ENCODE data around the gene IGFL2. TPM values are rescaled to one million over a fixed set of nuclear protein-coding genes. Genes with fewer than 3 reads are reported as not detected.

Gene IGFL2
- total RNA-seq, 1 donor from 2014 or later = not detected

GRCh38 chr19:46107371-46107770, 40.7 kb upstream of the IGFL2 start:
- H3K4me1 ChIP-seq = no peaks in the 10 kb centered on the region
- H3K36me3 ChIP-seq = no peaks in the 10 kb centered on the region
- H3K9ac ChIP-seq = no peak overlapping the region
- Mint-ChIP-seq H3K4me1 (no peaks in the 10 kb centered on the region), H3K9me3 (no peaks in the 10 kb centered on the region), H3K36me3 (no peaks in the 10 kb centered on the region), H3K27ac (no peak overlapping the region), H3K27me3 (ENCODE audit: insufficient read depth, low read depth) (peaks cover 3% of the 10 kb centered on the region), H3K4me3 (no peak overlapping the region)
- no peaks in the 10 kb centered on the region for H3F3A ChIP-seq (ENCODE audit: low read depth)
- TF ChIP-seq EZH2 (IDR thresholded peaks at IDR 0.05) (no peak), EZH2phosphoT487 (IDR thresholded peaks at IDR 0.05) (no peak), CTCF (IDR thresholded peaks at IDR 0.05) (no peak)
- H3K27ac ChIP-seq = no peak overlapping the region
- H3K9me3 ChIP-seq (ENCODE audit: low read depth) = no peaks in the 10 kb centered on the region
- H3K4me3 ChIP-seq = no peak overlapping the region
- H4K20me1 ChIP-seq (ENCODE audit: low read depth) = no peaks in the 10 kb centered on the region
- no peak overlapping the region for H3K4me2 ChIP-seq
- DNase-seq (ENCODE audit: low spot score) = no peak
- no peaks in the 10 kb centered on the region for H3K79me2 ChIP-seq (ENCODE audit: low read depth)
- H3K27me3 ChIP-seq = no peaks in the 10 kb centered on the region
- no peak overlapping the region for H2AFZ ChIP-seq (replicated peaks)

DNA sequence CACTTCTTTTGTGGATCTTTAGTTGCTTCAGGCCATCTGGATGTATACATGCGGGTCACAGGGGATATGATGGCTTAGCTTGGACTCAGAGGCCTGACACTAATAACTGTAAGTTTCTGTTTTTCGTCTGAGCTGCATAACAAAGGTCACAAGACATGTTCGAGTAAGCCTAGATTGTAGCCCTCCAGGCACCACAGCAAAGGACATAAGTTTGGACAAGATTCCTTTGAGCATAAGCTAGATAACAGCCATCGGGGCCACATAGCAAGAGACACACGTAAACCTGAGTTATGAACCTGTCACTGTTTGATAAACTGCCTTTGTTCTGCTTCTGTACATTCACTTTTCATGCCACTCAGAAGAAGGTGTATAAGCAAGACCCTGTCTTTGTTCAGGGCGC, 38.2 kb upstream of the IGFL2 start:
- H3K9me3 Mint-ChIP-seq = no peaks in the 10 kb centered on the region
- Histone ChIP-seq H3K4me1 (no peaks in the 10 kb centered on the region), H3F3A (ENCODE audit: low read depth) (no peaks in the 10 kb centered on the region), H3K79me2 (ENCODE audit: low read depth) (no peaks in the 10 kb centered on the region), H4K20me1 (ENCODE audit: low read depth) (no peaks in the 10 kb centered on the region), H2AFZ (replicated peaks) (no peak overlapping the region), H3K9me3 (ENCODE audit: low read depth) (no peaks in the 10 kb centered on the region), H3K4me2 (no peak overlapping the region), H3K4me3 (no peak overlapping the region), H3K9ac (no peak overlapping the region), H3K27ac (no peak overlapping the region), H3K36me3 (no peaks in the 10 kb centered on the region), H3K27me3 (no peaks in the 10 kb centered on the region)
- H3K4me1 Mint-ChIP-seq = no peaks in the 10 kb centered on the region
- H3K27me3 Mint-ChIP-seq (ENCODE audit: insufficient read depth, low read depth) = peaks cover 3% of the 10 kb centered on the region
- no peak overlapping the region for H3K27ac Mint-ChIP-seq
- H3K4me3 Mint-ChIP-seq = no peak overlapping the region
- no peaks in the 10 kb centered on the region for H3K36me3 Mint-ChIP-seq
- TF ChIP-seq EZH2phosphoT487 (IDR thresholded peaks at IDR 0.05) (no peak), EZH2 (IDR thresholded peaks at IDR 0.05) (no peak), CTCF (IDR thresholded peaks at IDR 0.05) (no peak)
- DNase-seq (ENCODE audit: low spot score) = no peak

GRCh38 chr19:46111376-46111775, 36.7 kb upstream of the IGFL2 start:
- H3K9ac ChIP-seq = no peak overlapping the region

More at GRCh38 chr19:46111376-46111775, 36.7 kb upstream of the IGFL2 start:
- no peak overlapping the region for H3K27ac ChIP-seq
- Mint-ChIP-seq H3K4me1 (peaks cover 4% of the 10 kb centered on the region), H3K9me3 (no peaks in the 10 kb centered on the region), H3K27ac (no peak overlapping the region), H3K27me3 (ENCODE audit: insufficient read depth, low read depth) (peaks cover 3% of the 10 kb centered on the region), H3K36me3 (no peaks in the 10 kb centered on the region), H3K4me3 (no peak overlapping the region)
- H4K20me1 ChIP-seq (ENCODE audit: low read depth) = no peaks in the 10 kb centered on the region
- no peak overlapping the region for H3K4me3 ChIP-seq
- H3K9me3 ChIP-seq (ENCODE audit: low read depth) = no peaks in the 10 kb centered on the region
- H3K79me2 ChIP-seq (ENCODE audit: low read depth) = no peaks in the 10 kb centered on the region
- TF ChIP-seq EZH2phosphoT487 (IDR thresholded peaks at IDR 0.05) = no peak
- TF ChIP-seq CTCF (IDR thresholded peaks at IDR 0.05) = no peak
- no peak for TF ChIP-seq EZH2 (IDR thresholded peaks at IDR 0.05)
- H2AFZ ChIP-seq (replicated peaks) = no peak overlapping the region
- no peaks in the 10 kb centered on the region for H3K4me1 ChIP-seq
- no peak for DNase-seq (ENCODE audit: low spot score)
- H3K27me3 ChIP-seq = no peaks in the 10 kb centered on the region
- no peak overlapping the region for H3K4me2 ChIP-seq
- no peaks in the 10 kb centered on the region for H3F3A ChIP-seq (ENCODE audit: low read depth)
- H3K36me3 ChIP-seq = no peaks in the 10 kb centered on the region
